Prostate gland (tissue), 2 donors: ENCODE data around the gene CAMKMT.

Source experiments
- CTCF ChIP-seq, 4 experiments: fragments of 200-600 bp in 2 of 4; fragments of 450-650 bp in 2 of 4; sonication (generic) in 2 of 4; IDR thresholded peaks; 1 replicate in 3 of 4; 2 replicates in 1 of 4; pipeline ENCODE4 v1.5.1; 2016 to 2019; ENCODE audit warnings: antibody characterized with exemption in 4 of 4, mild to moderate bottlenecking in 2 of 4, moderate library complexity in 2 of 4
- POLR2A ChIP-seq: fragments of 450-650 bp; IDR thresholded peaks from one replicate; pipeline ENCODE4 v1.6.1; 2016; ENCODE audit warnings: antibody characterized with exemption, mild to moderate bottlenecking

- no peak for TF ChIP-seq CTCF (IDR thresholded peaks at IDR 0.05)
- no peak for TF ChIP-seq POLR2A
These were observed 318.8 kb downstream of the CAMKMT start for GRCh38 chr2:44680424-44680971.
